NCI-H2107 (cell line): ENCODE results near the gene ZNF524.
A peak's percentile ranks its signal among the peaks of the same experiment; 100 is the strongest.

Experiments
- DNase-seq: peaks from one replicate; lab custom pipeline; 2025; lab: John Stamatoyannopoulos, UW

Gene ZNF524

DNA sequence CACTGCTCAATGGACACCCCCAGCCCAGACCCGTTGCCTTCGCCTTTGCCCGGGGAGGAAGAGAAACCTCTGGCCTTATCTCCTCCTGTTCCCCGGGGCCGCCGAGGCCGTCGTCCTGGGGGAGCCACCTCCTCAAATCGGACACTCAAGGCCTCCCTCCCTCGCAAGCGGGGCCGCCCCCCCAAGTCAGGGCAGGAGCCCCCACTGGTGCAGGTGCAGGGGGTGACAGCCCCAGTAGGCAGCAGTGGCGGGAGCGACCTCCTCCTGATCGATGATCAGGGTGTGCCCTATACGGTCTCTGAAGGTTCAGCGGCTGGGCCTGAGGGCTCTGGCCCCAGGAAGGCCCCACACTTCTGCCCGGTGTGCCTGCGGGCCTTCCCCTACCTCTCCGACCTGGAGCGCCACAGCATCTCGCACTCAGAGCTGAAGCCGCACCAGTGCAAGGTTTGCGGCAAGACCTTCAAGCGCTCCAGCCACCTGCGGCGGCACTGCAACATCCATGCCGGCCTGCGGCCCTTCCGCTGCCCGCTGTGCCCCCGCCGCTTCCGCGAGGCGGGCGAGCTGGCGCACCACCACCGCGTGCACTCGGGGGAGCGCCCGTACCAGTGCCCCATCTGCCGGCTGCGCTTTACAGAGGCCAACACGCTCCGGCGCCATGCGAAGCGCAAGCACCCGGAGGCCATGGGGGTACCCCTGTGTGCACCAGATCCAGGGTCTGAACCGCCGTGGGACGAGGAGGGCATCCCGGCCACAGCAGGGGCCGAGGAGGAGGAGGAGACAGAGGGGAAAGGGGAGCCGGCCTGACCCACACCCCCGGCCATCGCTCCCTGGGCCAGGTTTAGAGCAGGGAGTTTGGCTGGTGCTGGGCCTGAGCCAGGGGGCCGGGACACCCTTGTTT, 2.3 kb downstream of the ZNF524 start:
- no peak for DNase-seq

DNA sequence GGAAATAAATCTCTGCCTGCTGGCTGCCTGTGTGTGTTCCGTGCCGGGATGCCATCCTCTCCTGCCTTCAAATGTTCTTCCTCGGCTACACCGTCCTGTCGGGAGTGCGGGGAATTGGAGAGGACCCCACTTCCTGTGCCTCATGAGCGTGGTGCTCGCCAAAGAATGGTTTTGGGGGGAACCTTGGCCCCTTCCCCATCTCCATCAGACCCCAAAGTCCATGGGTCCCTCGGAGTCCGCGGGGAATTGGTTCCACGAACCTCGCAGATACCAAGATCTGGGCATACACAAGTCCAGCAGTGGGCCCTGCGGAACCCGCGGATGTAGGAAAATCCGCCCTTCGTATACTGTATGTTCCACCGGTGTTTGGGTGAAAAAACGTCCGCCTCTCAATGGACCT, 3.0 kb downstream of the ZNF524 start:
- DNase-seq, result no peak

DNA sequence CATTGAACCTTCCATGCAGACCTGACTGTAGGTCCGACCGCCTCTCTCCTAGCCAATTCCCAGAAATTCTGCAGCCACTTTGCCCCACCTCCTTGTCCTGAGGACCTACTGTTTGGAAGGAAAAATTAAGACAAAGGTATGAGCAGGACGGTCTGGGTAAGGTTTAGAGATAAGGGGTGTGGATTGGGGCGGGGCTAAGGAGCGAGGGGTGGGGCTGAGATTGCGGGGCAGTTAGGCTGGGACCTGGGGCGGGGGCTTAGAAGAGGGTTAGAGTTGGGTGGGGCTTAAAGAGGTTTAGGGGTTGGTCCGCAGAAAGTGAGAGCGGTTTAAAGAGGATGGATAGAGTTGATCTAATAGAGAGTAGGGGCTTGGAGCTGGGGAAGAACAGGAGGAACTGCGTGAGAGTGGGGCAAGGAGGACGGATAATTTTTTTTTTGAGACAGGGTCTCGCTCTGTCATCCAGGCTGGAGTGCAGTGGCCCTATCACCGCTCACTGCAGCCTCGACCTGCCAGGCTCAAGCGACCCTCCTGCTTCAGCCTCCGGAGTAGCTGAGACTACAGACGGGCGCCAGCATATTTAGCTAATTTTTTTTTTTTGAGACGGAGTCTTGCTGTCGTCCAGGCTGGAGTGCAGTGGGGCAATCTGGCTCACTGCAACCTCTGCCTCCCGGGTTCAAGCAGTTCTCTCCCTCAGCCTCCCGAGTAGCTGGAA, 3.6 kb downstream of the ZNF524 start:
- no peak for DNase-seq

DNA sequence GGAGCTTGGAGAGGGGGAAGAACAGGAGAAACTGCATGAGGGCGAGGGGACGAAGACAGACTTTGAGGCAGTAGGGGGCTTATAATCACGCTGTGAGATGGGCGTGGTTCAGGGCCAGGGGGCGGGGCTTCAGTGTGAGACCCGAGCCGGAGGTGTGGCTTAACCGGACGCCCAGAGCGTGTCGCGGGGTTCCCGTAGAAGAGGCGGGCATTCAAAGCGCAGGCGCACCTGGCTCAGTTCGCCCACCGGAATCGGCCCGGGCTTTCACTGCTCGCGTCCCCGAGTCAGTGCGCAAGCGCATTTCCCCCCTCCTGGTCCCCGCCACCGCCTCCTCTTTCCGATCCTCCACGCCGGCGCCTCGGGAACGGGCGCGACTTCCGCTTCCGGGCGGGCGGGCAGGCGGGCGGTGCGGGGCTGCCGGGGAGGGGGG, 5.1 kb downstream of the ZNF524 start:
- peak; percentile 97 for DNase-seq

- DNase-seq, result peak; percentile 45
These were observed 5.8 kb downstream of the ZNF524 start, which contains the start of gene ZNF865 for GRCh38 chr19:55605637-55606470. TSS of gene ZNF865 (plus strand) at chr19:55605647. CDS start at chr19:55613619, 7,972 bp downstream.

GRCh38 chr19:55606471-55606787, 6.3 kb downstream of the ZNF524 start:
- DNase-seq, result no peak

DNA sequence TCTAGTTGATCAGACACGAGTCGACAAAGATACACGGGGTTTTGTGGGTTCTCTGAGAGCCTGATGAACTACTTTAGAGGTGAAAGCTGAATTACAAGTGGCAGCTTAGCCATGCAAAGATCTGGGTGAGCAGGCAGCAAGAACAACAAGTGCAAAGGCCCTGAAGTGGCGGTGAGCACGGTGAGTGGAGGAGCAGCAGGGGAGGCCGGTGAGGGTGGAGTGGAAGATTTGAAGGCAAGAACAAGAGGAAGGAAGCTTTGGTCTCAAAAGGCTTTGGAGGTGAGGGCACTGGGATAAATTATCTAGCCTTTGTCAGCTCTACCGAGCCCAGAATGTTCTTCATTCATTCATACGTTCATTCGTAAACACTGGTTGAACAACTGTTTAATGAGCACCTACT, 6.7 kb downstream of the ZNF524 start:
- DNase-seq, result no peak

GRCh38 chr19:55609326-55609725, 9.2 kb downstream of the ZNF524 start:
- DNase-seq, result no peak

- DNase-seq, result no peak
These were observed 11.4 kb downstream of the ZNF524 start for GRCh38 chr19:55611300-55611982.

- no peak for DNase-seq
These were observed 12.0 kb downstream of the ZNF524 start for GRCh38 chr19:55611983-55612645.

GRCh38 chr19:55613396-55613795, 13.3 kb downstream of the ZNF524 start:
- DNase-seq, result no peak

- no peak for DNase-seq
These were observed 14.0 kb downstream of the ZNF524 start for GRCh38 chr19:55613930-55614710.

- DNase-seq, result no peak
These were observed 14.8 kb downstream of the ZNF524 start for GRCh38 chr19:55614711-55615542.

DNA sequence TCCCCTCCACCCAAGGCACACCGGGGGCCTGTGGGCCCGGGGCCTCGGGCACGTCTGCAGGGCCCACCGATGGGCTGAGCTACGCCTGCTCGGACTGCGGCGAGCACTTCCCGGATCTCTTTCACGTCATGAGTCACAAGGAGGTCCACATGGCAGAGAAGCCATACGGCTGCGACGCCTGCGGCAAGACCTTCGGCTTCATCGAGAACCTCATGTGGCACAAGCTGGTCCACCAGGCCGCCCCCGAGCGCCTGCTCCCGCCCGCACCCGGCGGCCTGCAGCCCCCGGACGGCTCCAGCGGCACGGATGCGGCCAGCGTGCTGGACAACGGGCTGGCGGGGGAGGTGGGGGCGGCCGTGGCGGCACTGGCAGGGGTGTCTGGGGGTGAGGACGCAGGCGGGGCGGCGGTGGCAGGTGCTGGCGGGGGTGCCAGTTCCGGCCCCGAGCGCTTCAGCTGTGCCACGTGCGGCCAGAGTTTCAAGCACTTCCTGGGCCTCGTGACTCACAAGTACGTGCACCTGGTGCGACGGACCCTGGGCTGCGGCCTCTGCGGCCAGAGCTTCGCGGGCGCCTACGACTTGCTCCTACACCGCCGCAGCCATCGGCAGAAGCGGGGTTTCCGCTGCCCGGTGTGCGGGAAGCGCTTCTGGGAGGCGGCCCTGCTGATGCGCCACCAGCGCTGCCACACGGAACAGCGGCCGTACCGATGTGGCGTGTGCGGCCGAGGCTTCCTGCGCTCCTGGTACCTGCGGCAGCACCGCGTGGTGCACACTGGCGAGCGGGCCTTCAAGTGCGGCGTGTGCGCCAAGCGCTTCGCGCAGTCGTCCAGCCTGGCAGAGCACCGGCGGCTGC, 15.7 kb downstream of the ZNF524 start:
- no peak for DNase-seq

- no peak for DNase-seq
These were observed 16.3 kb downstream of the ZNF524 start for GRCh38 chr19:55616395-55616875.

DNA sequence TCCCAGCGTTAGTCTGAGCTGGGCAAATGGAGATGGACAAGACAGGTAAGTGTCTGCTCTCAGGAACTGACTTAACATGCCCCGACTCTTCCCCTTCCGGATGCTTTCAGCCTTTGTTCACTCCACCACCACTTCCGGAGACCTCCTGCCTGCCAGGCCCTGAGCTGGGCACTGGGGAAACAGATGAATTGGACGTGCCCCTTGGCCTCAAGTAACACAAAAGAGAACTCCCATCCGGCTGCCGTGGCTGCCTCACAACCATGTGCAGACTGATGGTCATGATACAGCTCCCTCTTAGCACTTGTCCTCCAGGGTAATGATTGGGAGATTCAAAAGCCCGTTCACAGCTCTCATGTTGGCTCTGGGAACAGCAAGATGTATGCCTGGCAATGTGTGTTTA, 17.3 kb downstream of the ZNF524 start:
- DNase-seq, result no peak

- no peak for DNase-seq
These were observed 18.3 kb downstream of the ZNF524 start for GRCh38 chr19:55618426-55618825.

GRCh38 chr19:55619286-55619685, 19.2 kb downstream of the ZNF524 start:
- no peak for DNase-seq
